HepG2 (cell line): ENCODE measurements around the gene ACOT8. TPM values are rescaled to one million over a fixed set of nuclear protein-coding genes. Genes with fewer than 3 reads are reported as not detected.

Experiments
- HNRNPL ChIP-seq: fragments of 200-400 bp; formaldehyde crosslinking; IDR thresholded peaks from 2 replicates; pipeline ENCODE4 v1.6.1; 2017; ENCODE audit warnings: mild to moderate bottlenecking, low read depth, low read length
- HNRNPLL ChIP-seq: fragments of 200-400 bp; formaldehyde crosslinking; IDR thresholded peaks from 2 replicates; pipeline ENCODE4 v1.6.1; 2017; ENCODE audit warnings: mild to moderate bottlenecking, low read depth, low read length; ENCODE audit not compliant: poor library complexity, severe bottlenecking
- JARID2 ChIP-seq: sonication (generic); formaldehyde crosslinking; IDR thresholded peaks from 2 replicates; pipeline ENCODE4 v1.8.1; 2023; ENCODE audit warnings: missing genetic modification reagents, inconsistent platforms; ENCODE audit not compliant: insufficient replicate concordance
- MTA1 ChIP-seq: sonication (generic); formaldehyde crosslinking; IDR thresholded peaks from 2 replicates; pipeline ENCODE4 v1.4.0; 2020; ENCODE audit warnings: missing genetic modification reagents, mild to moderate bottlenecking, borderline replicate concordance
- NCOA1 ChIP-seq: sonication (generic); formaldehyde crosslinking; IDR thresholded peaks from 2 replicates; pipeline ENCODE4 v1.9.0; 2021; ENCODE audit warnings: missing genetic modification reagents
- NR2F2 ChIP-seq: IDR thresholded peaks from 2 replicates; pipeline ENCODE4 v1.6.1; 2012; ENCODE audit warnings: low read depth, inconsistent platforms, borderline replicate concordance
- NRL ChIP-seq: sonication (generic); formaldehyde crosslinking; IDR thresholded peaks from 2 replicates; pipeline ENCODE4 v1.5.0; 2020; ENCODE audit warnings: missing genetic modification reagents, mild to moderate bottlenecking, moderate library complexity, borderline replicate concordance
- ONECUT2 ChIP-seq: sonication (generic); formaldehyde crosslinking; IDR thresholded peaks from 2 replicates; pipeline ENCODE4 v1.4.0; 2020; ENCODE audit warnings: missing genetic modification reagents
- POLR2AphosphoS5 ChIP-seq: IDR thresholded peaks from 2 replicates; pipeline ENCODE4 v1.6.1; 2012; ENCODE audit warnings: low read depth, low read length
- POLR2G ChIP-seq: fragments of 200-400 bp; formaldehyde crosslinking; IDR thresholded peaks from 2 replicates; pipeline ENCODE4 v1.6.1; 2018; ENCODE audit warnings: mild to moderate bottlenecking, low read depth, low read length, moderate library complexity
- RBFOX2 ChIP-seq: fragments of 200-400 bp; formaldehyde crosslinking; IDR thresholded peaks from 2 replicates; pipeline ENCODE4 v1.6.1; 2017; ENCODE audit warnings: low read depth, mild to moderate bottlenecking, low read length
- RFX5 ChIP-seq: IDR thresholded peaks from 2 replicates; pipeline ENCODE4 v1.6.1; 2011; ENCODE audit warnings: low read depth, low read length, improper control_type of control experiment
- STAG1 ChIP-seq: sonication (generic); formaldehyde crosslinking; IDR thresholded peaks from 2 replicates; pipeline ENCODE4 v1.4.0; 2020; ENCODE audit warnings: missing genetic modification reagents
- TARDBP ChIP-seq: sonication (generic); formaldehyde crosslinking; IDR thresholded peaks from 2 replicates; pipeline ENCODE4 v1.8.0; 2022; ENCODE audit warnings: mild to moderate bottlenecking, missing genetic modification reagents
- ZFAT ChIP-seq: sonication (generic); formaldehyde crosslinking; conservative IDR thresholded peaks from 2 replicates; pipeline ENCODE4 v1.8.1; 2023; ENCODE audit warnings: missing genetic modification reagents, inconsistent platforms
- ZNF101 ChIP-seq: sonication (generic); formaldehyde crosslinking; IDR thresholded peaks from 2 replicates; pipeline ENCODE4 v1.4.0; 2020; ENCODE audit warnings: mild to moderate bottlenecking, low read depth, missing genetic modification reagents, borderline replicate concordance
- ZNF83 ChIP-seq: sonication (generic); formaldehyde crosslinking; IDR thresholded peaks from 2 replicates; pipeline ENCODE4 v1.4.0; 2020; ENCODE audit warnings: missing genetic modification reagents, mild to moderate bottlenecking, borderline replicate concordance
- polyA plus RNA-seq, 8 experiments: library from polyadenylated mRNA; depleted of rRNA in 3 of 8; stranded (reverse) in 7 of 8; unstranded in 1 of 8; fragments of >200 nt; fragmentation: Illumina TruSeq in 4 of 8; extraction: Trizol in 4 of 8; gene quantifications; 2 replicates each; pipeline versions ENCODE4 v1.2.1 to v1.2.3, GENCODE V29; 2011 to 2016; ENCODE audit warnings: low read depth in 4 of 8, missing spikeins in 1 of 8, mixed read lengths in 1 of 8; ENCODE audit not compliant: insufficient read depth in 1 of 8
- total RNA-seq, 5 experiments: library from RNA; depleted of rRNA; stranded (reverse); fragments of >200 nt; fragmentation: Illumina TruSeq; extraction: Trizol; gene quantifications; 2 replicates each; pipeline ENCODE4 v1.2.3, GENCODE V29; 2016; ENCODE audit warnings: low read depth in 1 of 5
- TF ChIP-seq, protein P1 (sequence below): IDR thresholded peaks from 2 replicates; pipeline ENCODE4 v1.6.1; 2016; ENCODE audit warnings: low read depth, missing genetic modification reagents, missing compliant biosample characterization
- TF ChIP-seq, protein P2 (sequence below): sonication (generic); formaldehyde crosslinking; IDR thresholded peaks from 2 replicates; pipeline ENCODE4 v1.5.0; 2020; ENCODE audit warnings: mild to moderate bottlenecking, missing genetic modification reagents, moderate library complexity
- TF ChIP-seq, protein P3 (sequence below): sonication (generic); formaldehyde crosslinking; IDR thresholded peaks from 2 replicates; pipeline ENCODE4 v1.5.0; 2020; ENCODE audit warnings: missing genetic modification reagents, mild to moderate bottlenecking, borderline replicate concordance

The ACOT8 gene
- total and polyA plus RNA-seq, 2 of the 13 experiments (the other 11 are each of a cell fraction or from before 2014, with no cell fraction given): 31.4 to 45.5 TPM

DNA sequence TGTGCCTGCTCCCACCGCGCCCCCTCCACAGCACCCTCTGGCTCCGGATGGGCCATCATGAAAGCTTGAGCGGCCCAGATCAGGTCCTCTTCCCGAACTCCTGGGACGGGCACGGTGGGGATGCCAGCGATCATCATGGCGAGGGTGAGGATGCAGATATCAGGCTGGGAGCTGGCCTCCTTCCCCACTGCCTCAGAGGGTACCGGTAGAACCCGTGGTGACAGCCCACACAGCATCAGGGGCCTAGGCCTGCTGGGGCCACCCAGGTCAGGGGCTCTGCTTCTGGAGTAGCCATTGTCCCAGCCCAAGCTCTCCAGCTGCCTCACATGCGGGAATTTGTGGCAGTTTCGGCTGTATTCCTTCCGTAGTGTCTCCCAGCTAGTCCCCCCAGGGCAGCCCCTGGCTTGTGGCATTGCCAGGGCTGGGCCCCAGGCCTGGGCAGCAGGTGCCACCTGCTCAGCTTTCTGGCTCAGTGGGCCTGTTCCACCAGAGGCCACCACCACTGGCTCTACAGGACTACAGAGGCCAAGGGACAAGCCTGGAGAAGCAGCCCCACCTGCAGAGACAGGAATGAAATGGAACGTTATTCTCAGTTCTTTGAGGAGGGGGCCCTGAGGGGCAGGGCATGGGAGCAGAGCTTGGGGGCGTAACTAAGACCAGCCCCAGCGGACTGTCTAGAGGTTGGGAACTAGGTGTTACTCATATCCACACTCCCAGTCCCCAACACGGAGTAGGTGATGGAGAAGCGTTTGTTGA is 29.6 kb upstream of the ACOT8 start (continued):
- TF ChIP-seq STAG1 (peak; percentile 29; the same call in 1 of the 2 replicates), NRL (CRISPR knock-in tag) (0 out of 2 replicates have a peak, but pooled peaks have one; percentile 45), MTA1 (CRISPR knock-in tag) (peak; percentile 49; the same call in 1 of the 2 replicates), HNRNPLL (peak; percentile 15), NR2F2 (no peak), POLR2AphosphoS5 (peak; percentile 31), JARID2 (CRISPR knock-in tag) (no peak), ZFAT (no peak), POLR2G (peak; percentile 53), ONECUT2 (CRISPR knock-in tag) (no peak), HNRNPL (peak; percentile 72; the same call in 1 of the 2 replicates), ZNF101 (no peak), NCOA1 (CRISPR knock-in tag) (no peak), RBFOX2 (peak; percentile 71; the same call in 1 of the 2 replicates), RFX5 (no peak), ZNF83 (CRISPR knock-in tag) (0 out of 2 replicates have a peak, but pooled peaks have one; percentile 23), TARDBP (no peak)
- TF ChIP-seq, protein P1, sequence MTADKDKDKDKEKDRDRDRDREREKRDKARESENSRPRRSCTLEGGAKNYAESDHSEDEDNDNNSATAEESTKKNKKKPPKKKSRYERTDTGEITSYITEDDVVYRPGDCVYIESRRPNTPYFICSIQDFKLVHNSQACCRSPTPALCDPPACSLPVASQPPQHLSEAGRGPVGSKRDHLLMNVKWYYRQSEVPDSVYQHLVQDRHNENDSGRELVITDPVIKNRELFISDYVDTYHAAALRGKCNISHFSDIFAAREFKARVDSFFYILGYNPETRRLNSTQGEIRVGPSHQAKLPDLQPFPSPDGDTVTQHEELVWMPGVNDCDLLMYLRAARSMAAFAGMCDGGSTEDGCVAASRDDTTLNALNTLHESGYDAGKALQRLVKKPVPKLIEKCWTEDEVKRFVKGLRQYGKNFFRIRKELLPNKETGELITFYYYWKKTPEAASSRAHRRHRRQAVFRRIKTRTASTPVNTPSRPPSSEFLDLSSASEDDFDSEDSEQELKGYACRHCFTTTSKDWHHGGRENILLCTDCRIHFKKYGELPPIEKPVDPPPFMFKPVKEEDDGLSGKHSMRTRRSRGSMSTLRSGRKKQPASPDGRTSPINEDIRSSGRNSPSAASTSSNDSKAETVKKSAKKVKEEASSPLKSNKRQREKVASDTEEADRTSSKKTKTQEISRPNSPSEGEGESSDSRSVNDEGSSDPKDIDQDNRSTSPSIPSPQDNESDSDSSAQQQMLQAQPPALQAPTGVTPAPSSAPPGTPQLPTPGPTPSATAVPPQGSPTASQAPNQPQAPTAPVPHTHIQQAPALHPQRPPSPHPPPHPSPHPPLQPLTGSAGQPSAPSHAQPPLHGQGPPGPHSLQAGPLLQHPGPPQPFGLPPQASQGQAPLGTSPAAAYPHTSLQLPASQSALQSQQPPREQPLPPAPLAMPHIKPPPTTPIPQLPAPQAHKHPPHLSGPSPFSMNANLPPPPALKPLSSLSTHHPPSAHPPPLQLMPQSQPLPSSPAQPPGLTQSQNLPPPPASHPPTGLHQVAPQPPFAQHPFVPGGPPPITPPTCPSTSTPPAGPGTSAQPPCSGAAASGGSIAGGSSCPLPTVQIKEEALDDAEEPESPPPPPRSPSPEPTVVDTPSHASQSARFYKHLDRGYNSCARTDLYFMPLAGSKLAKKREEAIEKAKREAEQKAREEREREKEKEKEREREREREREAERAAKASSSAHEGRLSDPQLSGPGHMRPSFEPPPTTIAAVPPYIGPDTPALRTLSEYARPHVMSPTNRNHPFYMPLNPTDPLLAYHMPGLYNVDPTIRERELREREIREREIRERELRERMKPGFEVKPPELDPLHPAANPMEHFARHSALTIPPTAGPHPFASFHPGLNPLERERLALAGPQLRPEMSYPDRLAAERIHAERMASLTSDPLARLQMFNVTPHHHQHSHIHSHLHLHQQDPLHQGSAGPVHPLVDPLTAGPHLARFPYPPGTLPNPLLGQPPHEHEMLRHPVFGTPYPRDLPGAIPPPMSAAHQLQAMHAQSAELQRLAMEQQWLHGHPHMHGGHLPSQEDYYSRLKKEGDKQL (CRISPR knock-in tag): no peak
- TF ChIP-seq, protein P2, sequence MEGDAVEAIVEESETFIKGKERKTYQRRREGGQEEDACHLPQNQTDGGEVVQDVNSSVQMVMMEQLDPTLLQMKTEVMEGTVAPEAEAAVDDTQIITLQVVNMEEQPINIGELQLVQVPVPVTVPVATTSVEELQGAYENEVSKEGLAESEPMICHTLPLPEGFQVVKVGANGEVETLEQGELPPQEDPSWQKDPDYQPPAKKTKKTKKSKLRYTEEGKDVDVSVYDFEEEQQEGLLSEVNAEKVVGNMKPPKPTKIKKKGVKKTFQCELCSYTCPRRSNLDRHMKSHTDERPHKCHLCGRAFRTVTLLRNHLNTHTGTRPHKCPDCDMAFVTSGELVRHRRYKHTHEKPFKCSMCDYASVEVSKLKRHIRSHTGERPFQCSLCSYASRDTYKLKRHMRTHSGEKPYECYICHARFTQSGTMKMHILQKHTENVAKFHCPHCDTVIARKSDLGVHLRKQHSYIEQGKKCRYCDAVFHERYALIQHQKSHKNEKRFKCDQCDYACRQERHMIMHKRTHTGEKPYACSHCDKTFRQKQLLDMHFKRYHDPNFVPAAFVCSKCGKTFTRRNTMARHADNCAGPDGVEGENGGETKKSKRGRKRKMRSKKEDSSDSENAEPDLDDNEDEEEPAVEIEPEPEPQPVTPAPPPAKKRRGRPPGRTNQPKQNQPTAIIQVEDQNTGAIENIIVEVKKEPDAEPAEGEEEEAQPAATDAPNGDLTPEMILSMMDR: peak; percentile 26
- TF ChIP-seq, protein P3, sequence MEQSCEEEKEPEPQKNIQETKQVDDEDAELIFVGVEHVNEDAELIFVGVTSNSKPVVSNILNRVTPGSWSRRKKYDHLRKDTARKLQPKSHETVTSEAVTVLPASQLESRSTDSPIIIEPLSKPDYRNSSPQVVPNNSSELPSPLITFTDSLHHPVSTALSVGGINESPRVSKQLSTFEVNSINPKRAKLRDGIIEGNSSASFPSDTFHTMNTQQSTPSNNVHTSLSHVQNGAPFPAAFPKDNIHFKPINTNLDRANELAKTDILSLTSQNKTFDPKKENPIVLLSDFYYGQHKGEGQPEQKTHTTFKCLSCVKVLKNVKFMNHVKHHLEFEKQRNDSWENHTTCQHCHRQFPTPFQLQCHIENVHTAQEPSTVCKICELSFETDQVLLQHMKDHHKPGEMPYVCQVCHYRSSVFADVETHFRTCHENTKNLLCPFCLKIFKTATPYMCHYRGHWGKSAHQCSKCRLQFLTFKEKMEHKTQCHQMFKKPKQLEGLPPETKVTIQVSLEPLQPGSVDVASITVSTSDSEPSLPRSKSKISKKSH: peak; percentile 77
